ENCODE results near the gene MARCHF5. TPM values are rescaled to one million over a fixed set of nuclear protein-coding genes. Genes with fewer than 3 reads are reported as not detected.
"Not testable (repeated sequence)": the region's sequence is repeated elsewhere in the genome, so short reads cannot be mapped to it uniquely, and the experiment has no call there.

MARCHF5 gene
- total RNA-seq, 4 donors from 2014 or later = 12.3 to 18.5 (median 16.7) TPM

DNA sequence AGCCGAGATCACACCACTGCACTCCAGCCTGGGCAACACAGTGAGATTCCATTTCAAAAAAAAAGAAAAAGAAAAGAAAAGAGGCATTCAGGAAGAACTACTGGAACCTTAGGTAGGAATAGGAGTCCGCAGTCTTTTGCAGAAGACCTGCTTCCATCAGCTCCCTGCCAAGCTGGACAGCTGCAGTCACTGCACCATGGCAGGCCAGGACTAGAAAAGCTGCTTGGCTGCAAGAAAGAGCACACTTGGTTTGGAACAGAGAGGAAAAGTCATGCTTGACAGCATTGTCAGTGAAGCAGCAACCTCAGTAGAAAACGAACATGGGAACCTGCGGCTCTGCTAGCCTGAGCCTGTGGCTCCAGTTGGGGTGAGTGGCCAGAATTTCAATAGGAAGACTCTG, 104.3 kb downstream of the MARCHF5 start:
- Histone ChIP-seq H3K4me1 (no peaks in the 10 kb centered on the region), H3K36me3 (no peaks in the 10 kb centered on the region), H3K4me3 (no peak overlapping the region), H3K27ac (replicated peaks in 1 of 4) (no peak overlapping the region), H3K9me3 (peaks cover 0 to 11% (median 5%) of the 10 kb centered on the region in 4 donors), H3K27me3 (no peaks in the 10 kb centered on the region)
- 83% methylated on average over 4 of the region's 4 CpGs for WGBS
- intact Hi-C loops (cut with DNase I) = no loop called here
- TF ChIP-seq EP300 (IDR thresholded peaks at IDR 0.05) (no peak), POLR2A (IDR thresholded peaks at IDR 0.05; ENCODE audit: low read depth) (no peak), CTCF (IDR thresholded peaks at IDR 0.05) (no peak), POLR2AphosphoS5 (IDR thresholded peaks at IDR 0.05) (no peak)
- no peak for DNase-seq (ENCODE audit: extremely low spot score)

DNA sequence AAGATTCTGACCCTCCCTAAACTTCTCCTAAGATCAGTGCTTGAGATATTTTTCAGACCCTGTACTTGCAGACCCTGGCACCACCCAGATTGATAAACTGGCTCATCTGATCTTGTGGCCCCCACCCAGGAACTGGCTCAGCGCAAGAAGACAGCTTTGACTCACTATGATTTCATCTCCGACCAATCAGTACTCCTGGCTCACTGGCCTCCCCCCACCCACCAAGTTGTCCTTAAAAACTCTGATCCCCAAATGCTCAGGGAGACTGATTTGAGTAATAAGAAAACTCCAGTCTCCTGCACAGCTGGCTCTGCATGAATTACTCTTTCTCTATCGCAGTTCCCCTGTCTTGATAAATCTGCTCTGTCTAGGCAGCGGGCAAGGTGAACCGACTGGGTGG, 111.3 kb downstream of the MARCHF5 start:
- intact Hi-C loops (cut with DNase I); DNase-seq (ENCODE audit: extremely low spot score); H3K4me1 ChIP-seq; H3K36me3 ChIP-seq; H3K4me3 ChIP-seq; H3K27me3 ChIP-seq; H3K27ac ChIP-seq (replicated peaks in 1 of 4): not testable (repeated sequence)
- WGBS = 78% methylated on average over 5 of the region's 5 CpGs
- peaks cover 0 to 11% (median 5%) of the 10 kb centered on the region in 4 donors for H3K9me3 ChIP-seq

Small RNA genes lying within 50 kb of the gene (small RNA-seq; reads per million reads assigned to genes)
- gene RF00019 (0 reads per million in 3 donors), gene RNY3P12 (0 reads per million in 3 donors)

Other genes with a start within 250 kb of the MARCHF5 start
- 10 to 100 TPM in 2 of 4 donors, 1 to 10 TPM in 2; 6.8 to 11.0 (median 10.4) TPM for gene CPEB3, start 89 bp upstream of the MARCHF5 start, total RNA-seq